IPS-NIHi11 (cell line): ENCODE results near the gene NR2F2.
A peak's percentile ranks its signal among the peaks of the same experiment; 100 is the strongest.

Source experiments
- DNase-seq: peaks from one replicate; pipeline ENCODE4 v3.0.0; 2012; ENCODE audit warnings: mixed read lengths, low spot score

NR2F2 gene

DNA sequence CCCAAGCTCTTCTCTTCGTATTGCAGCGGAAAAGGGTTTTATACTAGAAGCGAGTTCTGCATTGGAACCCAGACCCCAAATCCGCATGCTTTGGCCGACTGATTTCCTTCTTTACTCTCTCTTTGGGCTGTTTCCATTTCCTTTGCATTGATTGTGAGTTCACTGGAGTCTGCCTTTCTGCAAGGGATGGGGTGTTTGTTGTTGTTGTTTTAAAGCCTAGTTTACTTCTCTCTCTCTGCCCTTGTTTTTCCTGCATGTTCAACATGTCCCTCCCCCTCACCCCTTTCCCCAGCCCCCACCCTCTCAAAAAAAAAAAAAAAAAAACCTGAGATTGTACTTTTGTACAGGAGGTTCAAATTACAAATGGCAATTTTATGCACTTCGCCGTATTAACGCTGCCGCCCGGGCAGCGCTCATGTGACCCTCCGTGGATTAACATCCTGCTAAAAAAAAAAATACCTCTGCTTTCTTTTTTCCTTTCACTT is 2.2 kb downstream of the NR2F2 start:
- no peak for DNase-seq

DNA sequence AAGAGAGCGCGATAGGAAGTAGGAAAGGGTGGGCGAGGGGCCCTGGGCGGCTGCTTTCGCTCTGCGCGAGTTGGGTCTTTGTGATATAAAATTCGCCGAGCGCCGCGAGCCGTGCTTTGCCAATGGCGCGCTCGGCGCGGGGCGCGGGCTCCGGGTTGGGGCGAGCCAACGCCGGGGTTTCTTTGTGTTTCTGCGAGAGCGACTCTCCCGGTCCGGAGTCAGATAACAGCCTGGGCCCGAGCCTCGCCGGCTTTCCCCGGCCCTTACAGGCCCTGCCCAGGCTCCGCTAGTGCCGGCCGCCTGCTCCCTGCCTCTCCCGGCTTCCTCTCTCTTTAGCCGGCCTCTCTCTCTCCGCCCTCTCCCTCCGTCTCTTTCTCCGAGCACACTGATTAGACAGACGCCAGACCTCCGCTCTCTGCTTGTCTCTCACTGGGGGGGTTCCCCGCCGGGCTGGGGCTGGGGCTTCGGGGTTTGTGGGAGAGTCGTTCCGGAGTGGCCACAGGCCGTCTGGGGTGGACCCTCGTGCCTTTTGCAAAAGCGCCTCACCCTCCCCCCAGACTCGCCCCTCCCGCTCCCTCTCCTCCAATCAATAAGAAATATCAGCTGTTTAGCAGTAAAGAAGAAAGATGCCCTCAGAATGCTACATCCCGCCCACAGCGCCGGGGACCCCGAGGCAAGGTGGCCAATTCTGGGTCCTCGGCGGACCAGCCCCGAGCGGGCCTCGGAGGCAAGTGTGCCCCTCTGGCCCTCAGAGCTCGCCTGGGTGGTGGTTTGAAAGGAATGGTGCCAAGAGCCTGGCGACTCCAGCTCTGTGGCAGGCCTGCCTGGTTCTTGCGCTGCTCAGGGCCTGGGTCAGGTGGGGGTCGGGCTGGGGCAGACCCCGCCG is 2.9 kb downstream of the NR2F2 start:
- no peak for DNase-seq

DNA sequence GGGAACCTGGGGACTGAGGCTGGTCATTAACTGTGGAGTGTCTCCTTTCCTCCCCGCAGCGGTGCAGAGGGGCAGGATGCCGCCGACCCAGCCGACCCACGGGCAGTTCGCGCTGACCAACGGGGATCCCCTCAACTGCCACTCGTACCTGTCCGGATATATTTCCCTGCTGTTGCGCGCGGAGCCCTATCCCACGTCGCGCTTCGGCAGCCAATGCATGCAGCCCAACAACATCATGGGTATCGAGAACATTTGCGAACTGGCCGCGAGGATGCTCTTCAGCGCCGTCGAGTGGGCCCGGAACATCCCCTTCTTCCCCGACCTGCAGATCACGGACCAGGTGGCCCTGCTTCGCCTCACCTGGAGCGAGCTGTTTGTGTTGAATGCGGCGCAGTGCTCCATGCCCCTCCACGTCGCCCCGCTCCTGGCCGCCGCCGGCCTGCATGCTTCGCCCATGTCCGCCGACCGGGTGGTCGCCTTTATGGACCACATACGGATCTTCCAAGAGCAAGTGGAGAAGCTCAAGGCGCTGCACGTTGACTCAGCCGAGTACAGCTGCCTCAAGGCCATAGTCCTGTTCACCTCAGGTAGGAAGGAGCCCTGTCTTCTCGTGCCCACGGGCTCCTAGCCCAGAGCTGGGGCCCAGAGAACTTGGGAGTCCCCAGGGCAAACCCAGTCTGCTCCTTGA is 3.7 kb downstream of the NR2F2 start:
- DNase-seq: no peak

DNA sequence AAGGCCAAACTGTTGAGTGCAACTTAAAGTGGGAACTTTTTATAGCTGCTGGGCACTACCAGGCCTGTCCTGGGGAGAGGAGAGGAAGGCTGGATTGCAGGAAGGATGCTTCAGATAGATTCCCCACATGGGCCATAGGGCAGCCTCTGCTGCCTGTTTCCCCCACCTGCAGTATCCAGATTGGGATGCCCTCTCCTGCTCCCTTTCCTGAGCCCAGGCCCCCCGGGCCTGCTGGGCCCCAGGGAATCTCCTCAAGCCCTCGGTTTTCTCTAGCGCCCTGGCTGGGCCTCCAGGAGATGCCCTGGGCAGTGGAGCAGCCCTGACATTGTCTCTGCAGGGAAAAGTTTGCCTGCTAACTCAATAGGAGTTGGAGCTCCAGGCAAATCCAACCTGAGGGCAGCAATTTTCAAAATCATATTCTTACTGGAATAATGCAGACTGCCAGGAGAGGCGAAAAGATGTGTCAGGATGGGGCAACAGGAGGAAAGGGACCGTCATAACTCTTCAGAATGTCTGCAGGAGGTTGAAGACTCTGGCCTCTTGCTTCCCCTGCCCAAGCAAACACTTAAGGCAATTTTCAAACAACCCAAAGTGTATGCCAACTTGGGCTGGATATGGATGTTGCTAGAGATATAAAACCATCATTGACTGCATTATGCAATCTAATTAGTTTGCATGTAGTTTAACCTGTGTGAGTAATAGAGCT is 4.4 kb downstream of the NR2F2 start:
- no peak for DNase-seq

DNA sequence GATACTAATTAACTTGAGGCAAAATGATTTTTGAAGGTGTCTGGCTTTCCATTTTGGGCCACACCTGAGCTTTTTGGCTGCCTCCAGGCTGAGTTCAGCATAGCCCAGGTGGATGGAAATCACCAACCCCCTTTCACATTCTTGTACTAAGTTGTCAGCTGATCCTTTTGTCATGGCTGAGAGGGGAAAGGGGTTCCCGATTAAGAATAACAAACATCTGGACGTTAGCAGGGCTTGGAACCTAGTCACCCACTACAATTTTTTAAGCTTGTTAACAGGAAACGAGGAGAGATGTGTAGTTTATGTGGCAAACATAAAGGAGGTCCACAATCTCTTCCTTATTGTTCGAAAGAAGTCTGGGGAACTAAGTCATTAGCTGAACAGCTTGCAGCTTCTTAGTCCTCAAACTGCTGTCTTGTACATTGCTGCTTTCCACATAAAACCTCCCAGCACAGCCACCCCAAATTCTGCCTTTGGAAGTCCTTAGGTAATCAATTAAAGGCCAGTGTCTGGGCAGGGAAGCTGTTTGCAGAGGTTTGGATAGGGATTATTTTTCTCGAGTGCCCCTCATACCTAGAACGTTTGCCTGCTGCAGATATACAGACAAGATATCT is 5.0 kb downstream of the NR2F2 start:
- DNase-seq: no peak

DNA sequence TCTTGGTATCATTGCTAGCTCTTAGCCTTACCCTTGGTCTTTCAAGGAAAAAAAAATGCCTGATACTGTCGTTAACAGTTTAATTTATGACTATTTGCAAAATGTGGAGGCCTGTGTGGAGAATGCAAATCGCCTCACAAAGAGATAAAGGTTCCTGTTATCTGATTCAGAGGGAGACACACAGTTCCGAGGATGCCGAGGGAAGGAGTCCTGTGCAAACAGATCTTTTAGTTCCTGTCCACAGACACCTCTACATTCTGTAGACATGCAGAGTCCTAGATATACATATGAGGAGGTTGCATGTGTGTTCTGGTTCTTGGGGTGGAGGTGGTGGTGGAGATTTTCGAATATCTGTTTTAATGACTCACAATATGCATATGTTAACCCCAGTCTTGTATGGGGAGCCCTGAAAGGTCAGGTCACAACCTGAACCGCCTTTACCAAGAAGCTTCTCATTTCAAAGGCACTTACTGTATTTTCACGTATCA is 5.7 kb downstream of the NR2F2 start:
- no peak for DNase-seq

DNA sequence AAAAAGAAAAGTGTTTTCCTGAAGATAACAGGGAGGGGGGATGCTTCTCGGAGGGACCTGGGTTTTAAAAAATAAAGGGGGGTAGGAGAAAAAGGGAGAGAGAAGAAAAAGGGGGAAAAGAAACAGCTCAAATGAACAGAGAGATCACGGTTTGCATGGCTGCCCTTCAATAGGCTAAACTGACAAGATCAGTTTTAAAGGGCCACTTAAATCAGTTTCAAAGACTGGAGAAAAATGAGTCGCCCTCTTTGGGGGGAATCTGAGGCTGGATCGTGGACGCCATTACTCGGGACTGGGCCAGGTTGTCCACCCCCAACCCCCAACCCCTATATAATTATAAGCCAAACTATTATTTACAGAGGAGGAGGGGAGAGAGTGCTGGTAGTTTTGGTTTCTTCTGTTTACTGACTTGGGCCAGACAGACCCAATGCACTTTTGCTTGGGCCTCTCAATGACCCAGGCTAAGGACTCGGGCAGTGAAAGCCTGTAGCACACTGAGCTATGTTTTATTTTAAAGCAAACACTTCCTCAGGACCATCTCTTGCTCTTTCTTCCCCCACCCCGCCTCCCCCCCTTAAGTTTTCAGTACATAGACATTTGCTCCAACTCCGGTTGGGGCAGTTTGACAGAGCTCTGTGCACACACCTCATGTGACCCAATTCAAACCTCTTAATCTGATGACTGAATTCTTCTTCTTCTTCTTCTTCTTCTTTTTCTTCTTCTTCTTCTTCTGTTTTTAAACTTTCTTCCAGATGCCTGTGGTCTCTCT is 6.3 kb downstream of the NR2F2 start:
- no peak for DNase-seq

DNA sequence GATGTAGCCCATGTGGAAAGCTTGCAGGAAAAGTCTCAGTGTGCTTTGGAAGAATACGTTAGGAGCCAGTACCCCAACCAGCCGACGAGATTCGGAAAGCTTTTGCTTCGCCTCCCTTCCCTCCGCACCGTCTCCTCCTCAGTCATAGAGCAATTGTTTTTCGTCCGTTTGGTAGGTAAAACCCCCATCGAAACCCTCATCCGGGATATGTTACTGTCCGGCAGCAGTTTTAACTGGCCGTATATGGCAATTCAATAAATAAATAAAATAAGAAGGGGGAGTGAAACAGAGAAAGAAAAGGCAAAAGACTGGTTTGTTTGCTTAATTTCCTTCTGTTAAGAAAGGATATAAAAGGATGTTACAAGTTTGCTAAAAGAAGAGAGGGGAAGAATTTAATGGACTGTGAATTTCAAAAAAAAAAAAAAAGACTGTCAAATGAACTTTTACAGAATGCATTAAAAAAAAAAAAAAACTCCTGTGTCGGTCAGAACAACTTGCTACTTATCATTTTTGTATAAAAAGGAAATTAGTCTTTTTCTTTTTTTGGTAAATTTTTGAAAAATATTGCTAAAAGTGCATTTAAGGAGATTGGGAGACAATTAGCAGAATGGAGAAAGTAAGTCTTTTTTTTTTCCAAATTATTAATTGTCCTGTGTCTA is 7.0 kb downstream of the NR2F2 start:
- no peak for DNase-seq

DNA sequence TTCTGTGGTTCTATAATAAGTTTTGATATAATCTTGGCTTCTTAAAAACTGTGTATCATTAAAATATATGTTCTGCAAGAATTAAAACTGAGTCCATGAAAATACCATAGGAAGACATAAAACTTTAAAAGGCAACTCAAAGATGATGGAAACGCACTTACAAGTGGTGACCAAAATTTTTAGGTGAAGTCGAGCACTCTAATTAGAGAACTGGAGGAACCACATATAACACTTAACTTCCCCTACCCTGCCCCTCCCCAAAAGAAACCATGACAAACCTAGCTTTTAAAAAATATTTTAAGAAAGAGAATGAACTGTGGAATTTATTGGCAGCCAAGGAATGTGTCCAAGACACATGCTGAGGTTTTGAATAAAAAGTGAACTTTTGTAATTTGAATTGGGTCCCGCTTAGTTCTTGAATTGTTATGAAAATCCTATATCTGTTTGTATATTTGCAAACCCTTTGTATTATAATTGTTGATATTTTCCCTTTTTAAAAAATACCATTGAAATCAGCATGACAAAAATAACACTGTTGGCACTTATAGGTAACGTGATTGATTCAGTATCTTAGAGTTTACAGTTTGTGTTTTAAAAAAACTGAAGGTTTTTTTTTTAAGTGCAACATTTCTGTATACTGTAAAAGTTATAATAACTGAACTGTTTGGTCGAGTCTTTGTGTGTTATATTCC is 7.7 kb downstream of the NR2F2 start:
- DNase-seq: no peak

DNA sequence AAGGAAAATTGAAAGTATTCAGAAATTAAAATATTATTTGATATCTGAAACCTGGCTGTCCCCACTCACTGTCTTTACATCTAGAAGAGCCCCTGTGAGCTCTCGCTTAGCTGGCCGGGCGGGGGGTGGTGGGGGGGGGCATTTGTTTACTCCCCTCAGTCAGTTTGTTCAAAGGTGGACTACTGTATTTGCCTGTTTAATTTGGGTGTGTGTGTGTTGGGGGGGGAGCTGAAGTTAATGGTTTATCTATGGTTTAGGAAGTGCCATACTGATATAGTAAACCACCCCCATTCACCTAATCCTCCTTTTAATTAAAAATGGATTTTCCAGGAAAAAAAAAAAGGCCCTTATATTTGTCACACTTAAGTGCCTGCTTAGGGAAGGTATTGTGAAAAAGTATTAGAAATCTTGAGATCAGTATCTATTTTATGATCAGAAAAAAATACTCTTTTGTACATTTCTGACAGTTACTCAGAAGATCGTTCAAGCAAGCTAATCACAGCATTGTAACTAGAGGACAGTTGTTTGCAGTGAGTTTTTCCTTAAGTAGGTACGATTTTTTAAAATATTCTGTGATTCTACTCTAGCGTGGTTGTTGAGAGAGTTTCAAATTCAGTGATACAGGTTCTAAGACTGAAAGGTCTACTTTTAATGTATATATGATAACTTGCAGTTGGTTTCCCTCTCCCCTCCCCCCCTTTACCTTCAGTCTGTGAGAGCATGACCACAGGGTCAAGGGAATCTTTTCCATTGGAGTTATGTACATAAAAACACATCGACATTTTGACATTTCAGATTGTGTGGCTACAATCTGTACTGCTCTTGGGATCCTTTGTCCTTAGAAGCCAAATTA is 8.5 kb downstream of the NR2F2 start:
- DNase-seq: no peak

DNA sequence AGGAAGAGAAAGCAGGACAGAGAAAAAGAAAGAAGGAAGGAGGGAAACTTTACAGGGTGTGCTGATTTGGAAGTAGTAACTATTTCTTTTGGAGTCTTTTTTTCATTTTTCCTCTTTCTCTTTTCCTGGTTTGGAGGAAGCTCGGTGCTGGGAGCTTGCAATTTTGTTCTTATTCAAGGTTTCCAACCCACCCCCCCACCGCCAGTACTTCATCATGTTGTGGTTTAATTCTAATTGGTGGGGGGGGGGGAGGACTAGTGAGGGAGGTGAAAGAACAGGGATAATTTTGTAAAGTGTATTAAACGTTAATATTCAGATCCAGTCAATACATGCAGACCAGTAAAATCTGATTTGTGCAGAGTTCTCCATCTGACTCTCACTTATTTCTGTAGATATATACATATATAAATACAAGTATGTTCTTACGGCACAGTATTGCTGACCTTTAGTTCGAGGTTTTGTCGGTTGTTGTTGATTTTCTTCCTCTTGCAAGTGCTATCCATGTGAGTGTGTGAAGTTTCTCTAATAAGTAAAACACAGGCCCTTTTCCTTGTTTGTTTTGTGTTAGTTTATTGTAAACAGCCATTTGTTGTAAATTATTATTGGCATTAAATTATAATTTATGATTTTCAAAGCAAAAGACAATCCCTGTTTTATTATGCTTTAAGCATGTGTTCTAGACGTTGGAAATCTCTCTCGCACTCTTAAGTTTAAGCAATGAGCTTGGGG is 9.3 kb downstream of the NR2F2 start:
- DNase-seq: no peak

DNA sequence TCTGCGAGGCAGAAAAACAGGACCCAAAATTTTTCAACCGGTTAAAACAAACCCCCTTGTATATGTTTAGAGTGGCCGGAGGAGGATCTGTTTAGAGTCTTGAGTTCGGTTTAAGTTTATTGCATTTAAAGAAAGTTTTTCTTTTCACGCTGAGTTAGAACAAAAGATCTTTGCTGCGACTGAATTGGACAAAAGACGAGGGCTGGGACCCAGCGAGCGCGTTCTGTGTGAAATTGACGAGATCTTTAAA is 9.8 kb downstream of the NR2F2 start:
- DNase-seq: no peak

DNA sequence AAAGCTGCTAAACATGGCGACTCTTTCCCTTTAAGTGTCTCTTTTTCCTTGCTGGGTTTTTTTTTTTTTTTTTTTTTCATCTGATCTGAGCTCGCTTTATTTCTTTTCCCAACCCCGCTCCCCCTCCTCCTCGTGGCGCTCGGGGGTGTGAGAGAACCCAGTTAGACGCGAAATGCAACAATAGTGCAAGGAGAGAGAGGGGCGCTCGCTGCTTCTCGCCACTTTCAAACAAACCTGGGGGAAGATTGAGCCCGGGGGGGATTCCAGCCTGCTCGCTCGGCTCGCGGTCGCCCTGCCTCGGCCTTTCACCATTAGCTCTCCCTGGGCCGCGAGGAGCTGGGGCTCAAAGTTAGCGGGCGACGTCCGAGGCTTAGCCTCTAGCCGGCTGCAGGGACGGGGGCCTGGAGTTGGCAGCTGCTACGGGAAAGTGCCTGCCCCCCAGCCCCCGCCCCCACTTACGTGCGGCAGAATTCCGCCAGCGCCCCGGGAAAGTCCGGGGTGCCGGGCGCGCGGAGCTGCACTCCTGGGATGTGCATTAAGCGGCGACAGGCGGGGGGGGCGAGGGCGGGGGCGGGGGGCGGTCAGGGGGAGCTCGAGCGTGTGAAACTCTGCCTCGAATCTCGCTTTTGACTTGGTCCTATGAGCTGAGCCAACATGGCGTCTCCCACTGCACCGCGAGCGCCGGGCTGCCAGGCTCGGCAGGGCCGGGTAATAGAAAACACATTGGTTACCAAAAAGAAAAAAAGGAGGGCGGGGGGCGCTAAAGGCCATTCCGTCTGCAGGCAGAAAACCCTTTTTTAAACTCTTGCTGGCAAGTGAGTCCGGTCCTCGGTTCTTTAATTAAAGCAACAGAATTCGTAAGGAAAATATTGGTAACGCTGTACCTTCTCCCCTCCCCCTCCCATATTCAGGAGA is 10.4 kb downstream of the NR2F2 start:
- DNase-seq: peak; percentile 56

DNA sequence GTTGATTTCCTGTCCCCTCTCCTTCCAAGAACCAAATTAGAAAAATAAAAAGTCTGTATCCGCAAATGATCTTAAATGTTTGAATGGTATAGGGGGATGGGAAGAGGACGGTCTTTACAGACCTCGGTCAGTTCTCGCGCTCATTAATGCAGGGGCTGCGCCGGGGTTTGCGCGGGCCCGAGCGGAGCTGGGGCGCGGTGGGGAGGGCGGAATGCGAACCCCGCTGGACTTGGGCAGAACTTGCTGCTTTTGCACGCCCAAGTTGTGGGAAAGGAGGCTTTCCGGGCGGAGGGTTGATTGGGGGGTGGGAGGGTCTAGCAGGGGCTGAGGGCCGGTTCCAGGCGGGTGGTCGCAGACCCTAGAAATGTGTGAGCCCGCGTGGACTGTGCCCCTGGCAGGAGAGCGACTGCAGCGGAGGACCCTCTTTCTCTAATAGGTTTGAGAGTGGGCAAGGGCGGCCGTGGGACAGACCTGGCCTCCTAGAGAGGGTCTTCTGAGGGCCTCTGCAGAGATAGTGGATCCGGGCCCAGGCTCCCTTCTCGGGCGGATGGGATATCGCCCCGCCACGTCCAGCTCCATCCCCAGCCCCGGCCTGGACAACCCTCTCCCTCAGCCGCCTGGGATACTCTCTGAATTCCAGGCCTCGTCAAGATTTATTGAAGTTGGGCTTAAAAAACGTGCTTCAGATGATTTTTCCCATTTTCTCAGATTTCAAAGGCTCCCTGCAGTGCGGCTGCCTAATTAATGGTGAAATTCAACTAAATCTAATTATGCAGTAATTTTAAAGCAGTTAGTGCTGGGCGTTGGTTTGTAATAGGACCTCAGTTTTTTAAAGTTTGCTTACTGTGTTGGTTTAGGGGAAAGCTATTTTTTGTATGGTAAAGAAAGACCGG is 11.3 kb downstream of the NR2F2 start:
- DNase-seq: no peak

DNA sequence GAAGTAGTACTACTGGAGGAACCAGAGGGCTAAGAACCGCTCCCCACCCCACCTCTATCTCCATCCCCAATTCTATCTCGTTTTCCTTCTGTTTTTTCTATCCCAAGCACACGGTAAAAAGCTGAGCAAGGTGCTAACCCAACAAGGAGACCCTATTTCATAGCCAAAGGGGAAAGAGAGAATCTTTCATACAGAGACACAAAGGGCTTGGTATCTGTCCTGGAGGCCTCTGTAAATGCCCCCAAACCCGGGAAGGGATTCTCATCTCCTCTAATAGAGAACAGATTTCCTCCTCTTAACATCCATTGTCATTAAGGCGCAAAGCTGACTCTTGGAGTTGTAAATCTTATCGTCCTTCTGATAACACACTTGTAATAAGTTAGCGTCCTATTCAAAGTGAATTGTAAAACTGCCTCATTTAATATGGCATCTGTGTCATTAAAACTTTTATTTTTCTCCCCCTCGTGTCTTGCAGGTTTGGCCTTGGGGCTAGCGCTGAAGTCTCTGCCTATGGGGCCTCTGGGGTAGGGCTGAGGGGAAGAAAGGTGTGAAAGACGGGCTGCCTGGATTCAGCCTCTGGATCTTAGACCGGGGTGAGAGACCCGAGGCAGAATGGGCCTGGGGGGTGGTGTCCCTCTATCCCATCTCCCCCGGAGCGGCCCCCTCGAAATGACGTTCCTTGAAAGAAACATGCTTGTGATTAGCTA is 12.1 kb downstream of the NR2F2 start:
- no peak for DNase-seq
